Keratinocyte (primary cell): ENCODE results near the gene TOR4A. TPM values are rescaled to one million over a fixed set of nuclear protein-coding genes. Genes with fewer than 3 reads are reported as not detected.

ENCODE experiments used
- DNase-seq: peaks from one replicate; pipeline ENCODE4 v3.0.0-alpha.2; 2011; ENCODE audit warnings: low read depth, missing footprints, low spot score
- FAIRE-seq: peaks from 2 replicates; lab custom pipeline; 2011; peaks lifted over from hg19 to GRCh38; lab: Jason Lieb, UNC
- H2AFZ ChIP-seq: 2 replicates; pipeline ENCODE4 v1.6.0; 2012; ENCODE audit warnings: low read length, control low read depth, inconsistent platforms; ENCODE audit not compliant: control insufficient read depth
- H3K27ac ChIP-seq: 2 replicates; pipeline ENCODE4 v1.5.1; 2011; ENCODE audit warnings: low read length; ENCODE audit not compliant: control insufficient read depth, insufficient read depth
- H3K27me3 ChIP-seq: 3 replicates; pipeline ENCODE4 v1.6.0; 2011; ENCODE audit warnings: low read length; ENCODE audit not compliant: control insufficient read depth, insufficient read depth; ENCODE audit errors: extremely low read depth
- H3K36me3 ChIP-seq, 2 experiments: 2 replicates in 1 of 2; 3 replicates in 1 of 2; pipeline ENCODE4 v1.5.1; 2011; ENCODE audit warnings: low read length in 2 of 2, mild to moderate bottlenecking in 1 of 2; ENCODE audit not compliant: control insufficient read depth in 2 of 2, insufficient read depth in 2 of 2; ENCODE audit errors: extremely low read depth in 1 of 2
- H3K4me1 ChIP-seq: 3 replicates; pipeline ENCODE4 v1.5.1; 2011; ENCODE audit warnings: low read length; ENCODE audit not compliant: control insufficient read depth, insufficient read depth; ENCODE audit errors: extremely low read depth
- H3K4me2 ChIP-seq: 3 replicates; pipeline ENCODE4 v1.6.0; 2011; ENCODE audit warnings: low read depth, low read length; ENCODE audit not compliant: control insufficient read depth, insufficient read depth; ENCODE audit errors: extremely low read depth
- H3K4me3 ChIP-seq, 3 experiments: fragments of 200-600 bp in 1 of 3; sonication (generic) in 1 of 3; 2 replicates in 2 of 3; 3 replicates in 1 of 3; pipeline ENCODE4 v1.5.1; 2011 to 2016; ENCODE audit warnings: low read length in 3 of 3, mild to moderate bottlenecking in 3 of 3, control low read depth in 2 of 3, inconsistent platforms in 1 of 3, low read depth in 1 of 3, mixed read lengths in 1 of 3, mixed run types in 1 of 3, moderate library complexity in 1 of 3; ENCODE audit not compliant: control insufficient read depth in 2 of 3, insufficient read depth in 2 of 3; ENCODE audit errors: extremely low read depth in 1 of 3
- H3K79me2 ChIP-seq: 2 replicates; pipeline ENCODE4 v1.6.0; 2012; ENCODE audit warnings: low read length; ENCODE audit not compliant: control insufficient read depth, insufficient read depth
- H3K9ac ChIP-seq: 3 replicates; pipeline ENCODE4 v1.6.0; 2011; ENCODE audit warnings: low read length; ENCODE audit not compliant: control insufficient read depth, insufficient read depth; ENCODE audit errors: extremely low read depth
- H3K9me1 ChIP-seq: 3 replicates; pipeline ENCODE4 v1.6.0; 2011; ENCODE audit warnings: low read length; ENCODE audit not compliant: control insufficient read depth, insufficient read depth; ENCODE audit errors: extremely low read depth
- H3K9me3 ChIP-seq: 2 replicates; pipeline ENCODE4 v1.5.1; 2012; ENCODE audit warnings: low read depth, low read length; ENCODE audit not compliant: control insufficient read depth
- H4K20me1 ChIP-seq: 3 replicates; pipeline ENCODE4 v1.6.0; 2011; ENCODE audit warnings: low read length; ENCODE audit not compliant: control insufficient read depth, insufficient read depth; ENCODE audit errors: extremely low read depth
- EZH2 ChIP-seq: IDR thresholded peaks from one replicate; pipeline ENCODE4 v1.6.1; 2012; ENCODE audit warnings: inconsistent platforms, mild to moderate bottlenecking, low read length, moderate library complexity
- dilution Hi-C: fragments of 300-500 bp; cut with MboI; formaldehyde crosslinking; loops from one replicate; pipeline ENCODE4 v1.7.0; 2020; ENCODE audit warnings: low sequenced_read_pairs; ENCODE audit not compliant: extremely low pct_ligation_motif_present
- polyA plus RNA-seq, 5 experiments: library from polyadenylated mRNA; depleted of rRNA in 3 of 5; stranded (reverse) in 3 of 5; stranded (forward) in 1 of 5; unstranded in 1 of 5; fragments of >200 nt; gene quantifications; 1 replicate in 1 of 5; 2 replicates in 3 of 5; 3 replicates in 1 of 5; pipeline versions ENCODE4 v1.2.1 to v1.2.3, GENCODE V29; 2011 to 2012; ENCODE audit warnings: missing spikeins in 2 of 5, low read depth in 1 of 5, low replicate concordance in 1 of 5
- TF ChIP-seq, protein P1 (sequence below), 3 experiments: IDR thresholded peaks in 1 of 3; conservative IDR thresholded peaks in 1 of 3; optimal IDR thresholded peaks in 1 of 3; 2 replicates in 2 of 3; 3 replicates in 1 of 3; pipeline versions ENCODE3 to v1.5.1; 2011; ENCODE audit warnings: low read length in 3 of 3, mild to moderate bottlenecking in 3 of 3, moderate library complexity in 2 of 3, control low read depth in 1 of 3, inconsistent platforms in 1 of 3; ENCODE audit not compliant: insufficient read depth in 2 of 3; ENCODE audit errors: extremely low read depth in 1 of 3

Gene TOR4A
- polyA plus RNA-seq, 1 donor (not counting 4 experiments of a cell fraction or from before 2014, with no cell fraction given) = 5.8 TPM

DNA sequence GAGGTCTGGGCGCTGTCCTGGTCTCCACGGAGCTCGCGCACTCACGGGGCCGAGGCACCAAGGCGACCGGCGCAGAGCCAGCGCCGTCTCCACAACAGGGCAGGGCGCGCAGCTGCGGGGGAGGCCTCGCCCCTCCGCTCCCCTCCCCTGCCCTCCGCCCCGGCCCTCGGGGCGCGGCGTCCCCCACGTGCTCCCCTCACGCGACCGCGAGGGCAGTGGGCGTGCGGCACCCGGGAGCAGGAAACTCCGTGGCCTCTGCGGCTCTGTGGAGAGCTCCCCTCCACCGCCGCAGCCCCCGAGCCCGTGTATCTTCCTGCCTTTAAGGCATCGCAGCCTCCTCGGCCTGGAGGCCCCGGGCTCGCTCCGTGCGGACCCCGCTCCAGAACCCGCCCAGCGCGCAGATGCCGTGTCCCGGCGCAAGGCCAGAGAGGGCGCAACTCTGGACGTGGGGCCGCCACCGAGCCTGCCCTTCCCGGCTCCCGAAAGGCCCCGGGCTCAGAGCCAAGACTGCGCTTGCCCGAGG lies 37.1 kb upstream of the TOR4A start:
- Histone ChIP-seq H3K27ac (peak overlapping the region; percentile 90), H3K9me1 (peaks cover 3% of the 10 kb centered on the region), H3K4me1 (peaks cover 30% of the 10 kb centered on the region), H3K4me2 (peak overlapping the region; percentile 82), H3K4me3 (peak overlapping the region; percentile 77 to 85 (median 80)), H4K20me1 (peaks cover 28% of the 10 kb centered on the region), H3K9ac (peak overlapping the region; percentile 92), H3K79me2 (peaks cover 33% of the 10 kb centered on the region), H3K27me3 (no peaks in the 10 kb centered on the region), H2AFZ (peak overlapping the region; percentile 37), H3K36me3 (peaks cover 11 to 26% of the 10 kb centered on the region in 2 experiments), H3K9me3 (no peaks in the 10 kb centered on the region)
- DNase-seq = no peak
- TF ChIP-seq, protein P1, sequence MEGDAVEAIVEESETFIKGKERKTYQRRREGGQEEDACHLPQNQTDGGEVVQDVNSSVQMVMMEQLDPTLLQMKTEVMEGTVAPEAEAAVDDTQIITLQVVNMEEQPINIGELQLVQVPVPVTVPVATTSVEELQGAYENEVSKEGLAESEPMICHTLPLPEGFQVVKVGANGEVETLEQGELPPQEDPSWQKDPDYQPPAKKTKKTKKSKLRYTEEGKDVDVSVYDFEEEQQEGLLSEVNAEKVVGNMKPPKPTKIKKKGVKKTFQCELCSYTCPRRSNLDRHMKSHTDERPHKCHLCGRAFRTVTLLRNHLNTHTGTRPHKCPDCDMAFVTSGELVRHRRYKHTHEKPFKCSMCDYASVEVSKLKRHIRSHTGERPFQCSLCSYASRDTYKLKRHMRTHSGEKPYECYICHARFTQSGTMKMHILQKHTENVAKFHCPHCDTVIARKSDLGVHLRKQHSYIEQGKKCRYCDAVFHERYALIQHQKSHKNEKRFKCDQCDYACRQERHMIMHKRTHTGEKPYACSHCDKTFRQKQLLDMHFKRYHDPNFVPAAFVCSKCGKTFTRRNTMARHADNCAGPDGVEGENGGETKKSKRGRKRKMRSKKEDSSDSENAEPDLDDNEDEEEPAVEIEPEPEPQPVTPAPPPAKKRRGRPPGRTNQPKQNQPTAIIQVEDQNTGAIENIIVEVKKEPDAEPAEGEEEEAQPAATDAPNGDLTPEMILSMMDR (optimal IDR thresholded peaks at IDR 0.05 in 1 of 3, IDR thresholded peaks at IDR 0.05 in 1 of 3, conservative IDR thresholded peaks at IDR 0.05 in 1 of 3; ENCODE audit: extremely low read depth in 1 of 3, insufficient read depth in 2 of 3, low read length in 3 of 3) = no peak
- no peak for TF ChIP-seq EZH2
- no peak for FAIRE-seq
- dilution Hi-C loops = no loop called here

DNA sequence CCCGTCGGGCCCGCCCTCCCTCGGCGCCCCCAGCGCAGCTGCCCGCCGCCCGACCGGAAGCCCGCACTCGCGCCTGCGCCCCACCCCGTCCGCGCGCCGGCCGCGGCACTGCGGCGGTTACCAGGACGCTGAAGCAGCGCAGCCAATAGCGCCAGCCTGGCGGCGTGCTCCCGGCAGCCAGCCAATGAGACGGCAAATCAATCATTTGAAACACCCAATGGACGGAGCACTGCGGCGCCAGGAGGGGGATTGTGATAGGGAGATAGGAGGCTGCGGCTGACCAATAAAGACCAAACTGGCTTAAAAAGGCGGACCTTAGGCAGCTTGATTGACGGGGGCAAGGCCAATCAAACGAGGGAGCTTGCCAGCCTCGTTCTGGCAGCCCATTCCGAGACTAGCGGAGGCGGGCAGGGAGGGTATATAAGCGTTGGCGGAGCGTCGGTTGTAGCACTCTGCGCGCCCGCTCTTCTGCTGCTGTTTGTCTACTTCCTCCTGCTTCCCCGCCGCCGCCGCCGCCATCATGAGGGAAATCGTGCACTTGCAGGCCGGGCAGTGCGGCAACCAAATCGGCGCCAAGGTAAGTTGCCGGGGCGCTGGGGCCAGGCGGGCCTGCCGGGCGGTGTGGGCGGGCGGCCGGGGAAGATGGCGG lies 36.6 kb upstream of the TOR4A start, which contains the start of gene TUBB4B:
TSS of gene TUBB4B (plus strand) at position 447 of the 649 bp plus-strand sequence. CDS start at position 521, 74 bp downstream.
- Histone ChIP-seq H3K9me3 (no peaks in the 10 kb centered on the region), H3K27ac (peak within 1 kb of the TSS; percentile 90), H3K79me2 (peaks cover 33% of the 10 kb centered on the region), H3K4me3 (peak within 1 kb of the TSS; percentile 90 to 94 (median 93)), H2AFZ (peak within 1 kb of the TSS; percentile 37), H3K9ac (peak within 1 kb of the TSS; percentile 92), H4K20me1 (peaks cover 28% of the 10 kb centered on the region), H3K27me3 (no peaks in the 10 kb centered on the region), H3K36me3 (peaks cover 11 to 26% of the 10 kb centered on the region in 2 experiments), H3K4me1 (peaks cover 30% of the 10 kb centered on the region), H3K4me2 (peak within 1 kb of the TSS; percentile 84), H3K9me1 (peaks cover 3% of the 10 kb centered on the region)
- DNase-seq (peak; percentile 99), FAIRE-seq (peak; percentile 97)
- TF ChIP-seq, protein P1 (optimal IDR thresholded peaks at IDR 0.05 in 1 of 3, IDR thresholded peaks at IDR 0.05 in 1 of 3, conservative IDR thresholded peaks at IDR 0.05 in 1 of 3; ENCODE audit: extremely low read depth in 1 of 3, insufficient read depth in 2 of 3, low read length in 3 of 3) = no peak
- TF ChIP-seq EZH2 = no peak
- dilution Hi-C loops = no loop called here
